Activated T-cell treated with anti-CD3 and anti-CD28 coated beads, Interleukin-2, amount 50 U/mL, for 72 hours (primary cell): ENCODE data around the gene DCLK1. TPM values are rescaled to one million over a fixed set of nuclear protein-coding genes. Genes with fewer than 3 reads are reported as not detected.
"Not testable (repeated sequence)": the region's sequence is repeated elsewhere in the genome, so short reads cannot be mapped to it uniquely, and the experiment has no call there.

ENCODE experiments used
- ATAC-seq, 2 donors: fragments of 150-1000 bp; cut with Tn5 transposase; replicated peaks in 1 of 2; 2 replicates each; pipeline ENCODE4 v1.10.0; 2021; ENCODE audit warnings: moderate library complexity in 2 of 2, mild to moderate bottlenecking in 1 of 2
- DNase-seq, 2 donors: peaks; one replicate each; pipeline ENCODE4 v3.0.0; 2021 to 2022; ENCODE audit warnings: mixed read lengths in 1 of 2
- H3K27ac Mint-ChIP-seq: one replicate; pipeline ENCODE4 v1.8.0; 2022; ENCODE audit warnings: mild to moderate bottlenecking, moderate library complexity, mixed read lengths
- H3K27me3 Mint-ChIP-seq: one replicate; pipeline ENCODE4 v1.8.0; 2022; ENCODE audit warnings: low read depth, mixed read lengths
- H3K36me3 Mint-ChIP-seq, 2 donors: one replicate each; pipeline ENCODE4 v1.8.0; 2022; ENCODE audit warnings: mixed read lengths in 2 of 2, mild to moderate bottlenecking in 1 of 2; ENCODE audit not compliant: insufficient read depth in 2 of 2
- H3K4me1 Mint-ChIP-seq: one replicate; pipeline ENCODE4 v1.8.0; 2022; ENCODE audit warnings: low read depth, mixed read lengths
- H3K4me3 Mint-ChIP-seq, 2 donors: one replicate each; pipeline ENCODE4 v1.8.0; 2022; ENCODE audit warnings: mild to moderate bottlenecking in 2 of 2, mixed read lengths in 2 of 2, moderate library complexity in 2 of 2
- H3K9me3 Mint-ChIP-seq, 2 donors: one replicate each; pipeline ENCODE4 v1.8.0; 2022; ENCODE audit warnings: mixed read lengths in 2 of 2
- total RNA-seq, 2 donors: library from RNA; stranded (reverse); gene quantifications; one replicate each; pipeline ENCODE4 v1.2.3, GENCODE V29; 2022

DCLK1 gene
- total RNA-seq, 2 donors from 2014 or later: not detected

DNA sequence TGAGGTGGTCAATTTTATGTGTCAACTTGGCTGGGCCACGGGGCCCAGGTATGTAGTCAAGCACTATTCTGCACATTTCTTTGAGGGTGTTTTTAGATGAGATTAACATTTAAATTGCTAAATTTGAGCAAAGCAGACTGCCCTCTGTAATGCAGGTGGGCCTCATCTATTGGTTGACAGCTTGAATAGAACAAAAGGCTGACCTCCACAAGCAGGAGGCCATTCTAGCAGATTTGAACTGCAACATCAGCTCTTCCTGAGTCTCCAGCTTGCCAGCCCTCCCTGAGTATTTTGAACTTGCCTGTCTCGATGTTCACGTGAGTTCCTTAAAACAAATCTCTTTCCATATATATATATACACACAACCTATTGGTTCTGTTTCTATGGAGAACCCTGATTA, 134.8 kb downstream of the DCLK1 start:
- DNase-seq: no peak
- peaks cover 0 to 2% of the 10 kb centered on the region in 2 donors for H3K9me3 Mint-ChIP-seq
- no peak for ATAC-seq
- no peak overlapping the region for H3K27ac Mint-ChIP-seq
- no peaks in the 10 kb centered on the region for H3K27me3 Mint-ChIP-seq
- no peaks in the 10 kb centered on the region for H3K4me1 Mint-ChIP-seq
- H3K36me3 Mint-ChIP-seq: peaks cover 0 to 1% of the 10 kb centered on the region in 2 donors
- H3K4me3 Mint-ChIP-seq: no peak overlapping the region

DNA sequence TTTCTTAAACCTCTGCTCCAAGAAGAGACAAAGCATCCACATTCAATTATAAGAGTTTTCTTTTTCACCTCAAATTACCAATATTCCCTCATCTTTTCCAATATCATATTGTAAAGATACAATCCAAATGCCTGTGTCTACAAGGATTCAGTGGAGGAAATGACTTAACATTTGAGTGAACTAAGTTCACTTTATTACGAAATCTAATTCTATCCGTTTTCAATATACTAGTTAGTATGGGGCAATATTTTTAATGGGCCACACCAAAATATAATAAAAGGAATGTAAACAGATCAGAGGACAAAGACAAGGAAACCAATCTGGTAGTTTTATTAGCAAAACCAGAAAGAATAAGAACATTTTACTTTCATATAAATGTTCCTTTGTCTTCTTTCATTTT, 136.0 kb downstream of the DCLK1 start:
- H3K27ac Mint-ChIP-seq: no peak overlapping the region
- H3K9me3 Mint-ChIP-seq: peaks cover 0 to 2% of the 10 kb centered on the region in 2 donors
- DNase-seq: no peak
- ATAC-seq: no peak
- no peaks in the 10 kb centered on the region for H3K27me3 Mint-ChIP-seq
- H3K4me3 Mint-ChIP-seq: no peak overlapping the region
- H3K36me3 Mint-ChIP-seq: peaks cover 0 to 1% of the 10 kb centered on the region in 2 donors
- H3K4me1 Mint-ChIP-seq: no peaks in the 10 kb centered on the region

GRCh38 chr13:35994131-35994966, 136.8 kb downstream of the DCLK1 start:
- Mint-ChIP-seq H3K27me3 (no peaks in the 10 kb centered on the region), H3K36me3 (peaks cover 0 to under 1% of the 10 kb centered on the region in 2 donors), H3K4me1 (no peaks in the 10 kb centered on the region), H3K9me3 (peaks cover 0 to 2% of the 10 kb centered on the region in 2 donors), H3K27ac (no peak overlapping the region), H3K4me3 (no peak overlapping the region)
- ATAC-seq (no peak), DNase-seq (no peak)

- no peak overlapping the region for H3K4me3 Mint-ChIP-seq
- H3K27ac Mint-ChIP-seq: no peak overlapping the region
- H3K27me3 Mint-ChIP-seq: no peaks in the 10 kb centered on the region
- no peaks in the 10 kb centered on the region for H3K36me3 Mint-ChIP-seq
- peaks cover 0 to 2% of the 10 kb centered on the region in 2 donors for H3K9me3 Mint-ChIP-seq
- DNase-seq (no peak), ATAC-seq (no peak)
- H3K4me1 Mint-ChIP-seq: no peaks in the 10 kb centered on the region
These were observed 137.5 kb downstream of the DCLK1 start for GRCh38 chr13:35993686-35994085.

GRCh38 chr13:35992964-35993363, 138.2 kb downstream of the DCLK1 start:
- Mint-ChIP-seq H3K9me3 (peaks cover 0 to 2% of the 10 kb centered on the region in 2 donors), H3K27me3 (no peaks in the 10 kb centered on the region), H3K36me3 (no peaks in the 10 kb centered on the region), H3K27ac (no peak overlapping the region), H3K4me3 (no peak overlapping the region), H3K4me1 (no peaks in the 10 kb centered on the region)
- ATAC-seq (no peak), DNase-seq (no peak)

GRCh38 chr13:35990196-35990595, 141.0 kb downstream of the DCLK1 start:
- no peak for DNase-seq
- no peak for ATAC-seq

GRCh38 chr13:35988648-35989081, 142.5 kb downstream of the DCLK1 start:
- H3K36me3 Mint-ChIP-seq: no peaks in the 10 kb centered on the region
- no peak overlapping the region for H3K4me3 Mint-ChIP-seq
- no peak for DNase-seq
- H3K4me1 Mint-ChIP-seq: no peaks in the 10 kb centered on the region
- H3K9me3 Mint-ChIP-seq: peaks cover 0 to 4% of the 10 kb centered on the region in 2 donors
- ATAC-seq: no peak
- no peak overlapping the region for H3K27ac Mint-ChIP-seq
- H3K27me3 Mint-ChIP-seq: no peaks in the 10 kb centered on the region

More at GRCh38 chr13:35990196-35990595, 141.0 kb downstream of the DCLK1 start:
- Mint-ChIP-seq H3K27ac (no peak overlapping the region), H3K36me3 (no peaks in the 10 kb centered on the region), H3K9me3 (peaks cover 0 to 2% of the 10 kb centered on the region in 2 donors), H3K4me1 (no peaks in the 10 kb centered on the region), H3K4me3 (no peak overlapping the region), H3K27me3 (no peaks in the 10 kb centered on the region)

- H3K9me3 Mint-ChIP-seq: peaks cover 0 to 2% of the 10 kb centered on the region in 2 donors
- no peak overlapping the region for H3K4me3 Mint-ChIP-seq
- no peak overlapping the region for H3K27ac Mint-ChIP-seq
- H3K27me3 Mint-ChIP-seq: no peaks in the 10 kb centered on the region
- H3K36me3 Mint-ChIP-seq: no peaks in the 10 kb centered on the region
- DNase-seq (no peak), ATAC-seq (no peak)
- no peaks in the 10 kb centered on the region for H3K4me1 Mint-ChIP-seq
These were observed 143.3 kb downstream of the DCLK1 start for GRCh38 chr13:35987572-35988513.

- no peak for ATAC-seq
- no peaks in the 10 kb centered on the region for H3K36me3 Mint-ChIP-seq
- peaks cover 0 to 2% of the 10 kb centered on the region in 2 donors for H3K9me3 Mint-ChIP-seq
- DNase-seq: no peak
- no peaks in the 10 kb centered on the region for H3K4me1 Mint-ChIP-seq
- no peak overlapping the region for H3K27ac Mint-ChIP-seq
- H3K4me3 Mint-ChIP-seq: no peak overlapping the region
- H3K27me3 Mint-ChIP-seq: no peaks in the 10 kb centered on the region
These were observed 146.3 kb downstream of the DCLK1 start for GRCh38 chr13:35984776-35985453.

GRCh38 chr13:35984287-35984686, 146.9 kb downstream of the DCLK1 start:
- no peak for ATAC-seq

GRCh38 chr13:35983703-35984102, 147.5 kb downstream of the DCLK1 start:
- not testable (repeated sequence) for H3K4me1 Mint-ChIP-seq, H3K9me3 Mint-ChIP-seq, H3K27me3 Mint-ChIP-seq, H3K27ac Mint-ChIP-seq, DNase-seq, H3K36me3 Mint-ChIP-seq, ATAC-seq, H3K4me3 Mint-ChIP-seq

More at GRCh38 chr13:35984287-35984686, 146.9 kb downstream of the DCLK1 start:
- Mint-ChIP-seq H3K27me3 (no peaks in the 10 kb centered on the region), H3K4me1 (no peaks in the 10 kb centered on the region), H3K27ac (no peak overlapping the region), H3K9me3 (peaks cover 0 to 2% of the 10 kb centered on the region in 2 donors), H3K36me3 (no peaks in the 10 kb centered on the region), H3K4me3 (no peak overlapping the region)
- DNase-seq: no peak

DNA sequence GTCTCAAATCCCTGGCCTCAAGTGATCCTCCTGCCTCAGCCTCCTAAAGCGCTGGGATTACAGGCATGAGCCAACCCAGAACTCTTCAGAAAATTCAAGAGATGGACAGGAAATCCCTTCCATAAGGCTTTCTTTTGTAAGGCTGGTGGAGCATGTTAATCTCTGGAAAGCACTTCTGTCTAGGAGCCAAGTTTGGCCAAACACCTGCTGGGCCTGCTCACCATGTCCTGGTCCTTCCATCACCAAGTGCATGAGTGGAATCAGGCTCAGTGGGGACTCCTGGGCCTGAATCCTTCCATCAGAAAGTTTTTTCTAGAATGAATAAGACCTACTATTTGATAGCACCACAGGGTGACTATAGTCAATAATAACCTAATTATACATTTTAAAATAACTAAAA, 148.0 kb downstream of the DCLK1 start:
- ATAC-seq (no peak), DNase-seq (no peak)
- Mint-ChIP-seq H3K27me3 (peaks cover 7% of the 10 kb centered on the region), H3K36me3 (no peaks in the 10 kb centered on the region), H3K4me3 (no peak overlapping the region), H3K4me1 (peaks cover 6% of the 10 kb centered on the region), H3K27ac (no peak overlapping the region), H3K9me3 (peaks cover 0 to 2% of the 10 kb centered on the region in 2 donors)
